Measurements from ENCODE around the gene PTPRO. TPM values are rescaled to one million over a fixed set of nuclear protein-coding genes. Genes with fewer than 3 reads are reported as not detected.

Gene PTPRO
- total and polyA plus RNA-seq, 4 donors: 0.31 to 3.3 (median 1.1) TPM

DNA sequence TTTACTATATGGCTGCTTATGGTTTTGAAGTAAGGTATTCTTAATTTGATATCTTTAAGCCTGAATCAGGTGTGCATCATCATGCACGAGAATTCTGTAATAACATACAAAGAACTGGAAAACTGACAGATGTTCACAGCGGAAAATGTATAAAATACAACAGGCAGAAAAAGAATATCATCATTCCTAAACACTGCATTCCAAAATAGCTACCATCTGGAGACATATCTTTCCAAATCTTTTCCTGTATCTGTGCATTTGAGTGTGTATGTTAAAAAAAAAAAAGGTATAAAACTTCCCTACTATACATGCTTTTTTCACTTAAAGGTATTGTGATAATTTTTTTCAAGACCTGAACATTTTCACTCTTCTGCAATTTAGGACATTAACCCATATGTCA, 13.7 kb downstream of the PTPRO start:
- Histone ChIP-seq H3K4me1 (ENCODE audit: control insufficient read depth in 4 of 4, insufficient read depth in 4 of 4, low read length in 3 of 4) (no peaks in the 10 kb centered on the region), H3K27ac (ENCODE audit: low read depth in 1 of 2, low read length in 2 of 2) (no peak overlapping the region), H3K9me3 (ENCODE audit: control insufficient read depth in 4 of 4, low read length in 3 of 4) (no peaks in the 10 kb centered on the region), H3K27me3 (ENCODE audit: control insufficient read depth in 4 of 4, insufficient read depth in 4 of 4, low read length in 3 of 4) (peaks cover 0 to 8% (median 0%) of the 10 kb centered on the region in 4 donors), H3K9ac (ENCODE audit: low read depth in 1 of 2, low read length in 2 of 2) (no peak overlapping the region), H3K4me3 (ENCODE audit: low read depth in 1 of 3, low read length in 3 of 3) (no peak overlapping the region), H3K36me3 (ENCODE audit: control insufficient read depth in 4 of 4, insufficient read depth in 3 of 4, low read depth in 1 of 4, low read length in 3 of 4) (no peaks in the 10 kb centered on the region)
- DNase-seq (ENCODE audit: low spot score): no peak
- 78% methylated on average over 2 of the region's 2 CpGs for WGBS
- TF ChIP-seq HNF4A (conservative IDR thresholded peaks at IDR 0.05) (no peak), NR2F2 (IDR thresholded peaks at IDR 0.05) (no peak), ATF3 (IDR thresholded peaks at IDR 0.05) (no peak), HNF4G (IDR thresholded peaks at IDR 0.05) (no peak), GABPA (IDR thresholded peaks at IDR 0.05 in 1 of 2, conservative IDR thresholded peaks at IDR 0.05 in 1 of 2) (no peak), RAD21 (IDR thresholded peaks at IDR 0.05) (no peak), YY1 (IDR thresholded peaks at IDR 0.05) (no peak), EGR1 (IDR thresholded peaks at IDR 0.05; ENCODE audit: low read depth in 2 of 2) (no peak), JUND (IDR thresholded peaks at IDR 0.05) (no peak), SP1 (IDR thresholded peaks at IDR 0.05) (no peak), FOXA2 (IDR thresholded peaks at IDR 0.05) (no peak), RXRA (IDR thresholded peaks at IDR 0.05) (no peak), TAF1 (conservative IDR thresholded peaks at IDR 0.05) (no peak), FOXA1 (IDR thresholded peaks at IDR 0.05) (no peak)
- TF ChIP-seq, protein P1, sequence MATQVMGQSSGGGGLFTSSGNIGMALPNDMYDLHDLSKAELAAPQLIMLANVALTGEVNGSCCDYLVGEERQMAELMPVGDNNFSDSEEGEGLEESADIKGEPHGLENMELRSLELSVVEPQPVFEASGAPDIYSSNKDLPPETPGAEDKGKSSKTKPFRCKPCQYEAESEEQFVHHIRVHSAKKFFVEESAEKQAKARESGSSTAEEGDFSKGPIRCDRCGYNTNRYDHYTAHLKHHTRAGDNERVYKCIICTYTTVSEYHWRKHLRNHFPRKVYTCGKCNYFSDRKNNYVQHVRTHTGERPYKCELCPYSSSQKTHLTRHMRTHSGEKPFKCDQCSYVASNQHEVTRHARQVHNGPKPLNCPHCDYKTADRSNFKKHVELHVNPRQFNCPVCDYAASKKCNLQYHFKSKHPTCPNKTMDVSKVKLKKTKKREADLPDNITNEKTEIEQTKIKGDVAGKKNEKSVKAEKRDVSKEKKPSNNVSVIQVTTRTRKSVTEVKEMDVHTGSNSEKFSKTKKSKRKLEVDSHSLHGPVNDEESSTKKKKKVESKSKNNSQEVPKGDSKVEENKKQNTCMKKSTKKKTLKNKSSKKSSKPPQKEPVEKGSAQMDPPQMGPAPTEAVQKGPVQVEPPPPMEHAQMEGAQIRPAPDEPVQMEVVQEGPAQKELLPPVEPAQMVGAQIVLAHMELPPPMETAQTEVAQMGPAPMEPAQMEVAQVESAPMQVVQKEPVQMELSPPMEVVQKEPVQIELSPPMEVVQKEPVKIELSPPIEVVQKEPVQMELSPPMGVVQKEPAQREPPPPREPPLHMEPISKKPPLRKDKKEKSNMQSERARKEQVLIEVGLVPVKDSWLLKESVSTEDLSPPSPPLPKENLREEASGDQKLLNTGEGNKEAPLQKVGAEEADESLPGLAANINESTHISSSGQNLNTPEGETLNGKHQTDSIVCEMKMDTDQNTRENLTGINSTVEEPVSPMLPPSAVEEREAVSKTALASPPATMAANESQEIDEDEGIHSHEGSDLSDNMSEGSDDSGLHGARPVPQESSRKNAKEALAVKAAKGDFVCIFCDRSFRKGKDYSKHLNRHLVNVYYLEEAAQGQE (IDR thresholded peaks at IDR 0.05): no peak
- TF ChIP-seq, protein P2, sequence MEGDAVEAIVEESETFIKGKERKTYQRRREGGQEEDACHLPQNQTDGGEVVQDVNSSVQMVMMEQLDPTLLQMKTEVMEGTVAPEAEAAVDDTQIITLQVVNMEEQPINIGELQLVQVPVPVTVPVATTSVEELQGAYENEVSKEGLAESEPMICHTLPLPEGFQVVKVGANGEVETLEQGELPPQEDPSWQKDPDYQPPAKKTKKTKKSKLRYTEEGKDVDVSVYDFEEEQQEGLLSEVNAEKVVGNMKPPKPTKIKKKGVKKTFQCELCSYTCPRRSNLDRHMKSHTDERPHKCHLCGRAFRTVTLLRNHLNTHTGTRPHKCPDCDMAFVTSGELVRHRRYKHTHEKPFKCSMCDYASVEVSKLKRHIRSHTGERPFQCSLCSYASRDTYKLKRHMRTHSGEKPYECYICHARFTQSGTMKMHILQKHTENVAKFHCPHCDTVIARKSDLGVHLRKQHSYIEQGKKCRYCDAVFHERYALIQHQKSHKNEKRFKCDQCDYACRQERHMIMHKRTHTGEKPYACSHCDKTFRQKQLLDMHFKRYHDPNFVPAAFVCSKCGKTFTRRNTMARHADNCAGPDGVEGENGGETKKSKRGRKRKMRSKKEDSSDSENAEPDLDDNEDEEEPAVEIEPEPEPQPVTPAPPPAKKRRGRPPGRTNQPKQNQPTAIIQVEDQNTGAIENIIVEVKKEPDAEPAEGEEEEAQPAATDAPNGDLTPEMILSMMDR (IDR thresholded peaks at IDR 0.05; ENCODE audit: low read depth, low read length, missing input control): no peak
- TF ChIP-seq, protein P3, sequence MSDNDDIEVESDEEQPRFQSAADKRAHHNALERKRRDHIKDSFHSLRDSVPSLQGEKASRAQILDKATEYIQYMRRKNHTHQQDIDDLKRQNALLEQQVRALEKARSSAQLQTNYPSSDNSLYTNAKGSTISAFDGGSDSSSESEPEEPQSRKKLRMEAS (IDR thresholded peaks at IDR 0.05): no peak

GRCh38 chr12:15336768-15337553, 14.7 kb downstream of the PTPRO start:
- 60% methylated on average over 9 of the region's 9 CpGs for WGBS
- no peak overlapping the region for H3K9ac ChIP-seq (ENCODE audit: low read depth in 1 of 2, low read length in 2 of 2)
- TF ChIP-seq HNF4A (conservative IDR thresholded peaks at IDR 0.05) (no peak), EGR1 (IDR thresholded peaks at IDR 0.05; ENCODE audit: low read depth in 2 of 2) (no peak), SP1 (IDR thresholded peaks at IDR 0.05) (no peak), ATF3 (IDR thresholded peaks at IDR 0.05) (no peak), RXRA (IDR thresholded peaks at IDR 0.05) (no peak), JUND (IDR thresholded peaks at IDR 0.05) (no peak), TAF1 (conservative IDR thresholded peaks at IDR 0.05) (no peak), YY1 (IDR thresholded peaks at IDR 0.05) (no peak), HNF4G (IDR thresholded peaks at IDR 0.05) (no peak), FOXA1 (IDR thresholded peaks at IDR 0.05) (no peak), RAD21 (IDR thresholded peaks at IDR 0.05) (no peak), GABPA (IDR thresholded peaks at IDR 0.05 in 1 of 2, conservative IDR thresholded peaks at IDR 0.05 in 1 of 2) (no peak)
- TF ChIP-seq, protein P2 (IDR thresholded peaks at IDR 0.05; ENCODE audit: low read depth, low read length, missing input control): no peak
- TF ChIP-seq, protein P3 (IDR thresholded peaks at IDR 0.05): no peak
- TF ChIP-seq, protein P4, sequence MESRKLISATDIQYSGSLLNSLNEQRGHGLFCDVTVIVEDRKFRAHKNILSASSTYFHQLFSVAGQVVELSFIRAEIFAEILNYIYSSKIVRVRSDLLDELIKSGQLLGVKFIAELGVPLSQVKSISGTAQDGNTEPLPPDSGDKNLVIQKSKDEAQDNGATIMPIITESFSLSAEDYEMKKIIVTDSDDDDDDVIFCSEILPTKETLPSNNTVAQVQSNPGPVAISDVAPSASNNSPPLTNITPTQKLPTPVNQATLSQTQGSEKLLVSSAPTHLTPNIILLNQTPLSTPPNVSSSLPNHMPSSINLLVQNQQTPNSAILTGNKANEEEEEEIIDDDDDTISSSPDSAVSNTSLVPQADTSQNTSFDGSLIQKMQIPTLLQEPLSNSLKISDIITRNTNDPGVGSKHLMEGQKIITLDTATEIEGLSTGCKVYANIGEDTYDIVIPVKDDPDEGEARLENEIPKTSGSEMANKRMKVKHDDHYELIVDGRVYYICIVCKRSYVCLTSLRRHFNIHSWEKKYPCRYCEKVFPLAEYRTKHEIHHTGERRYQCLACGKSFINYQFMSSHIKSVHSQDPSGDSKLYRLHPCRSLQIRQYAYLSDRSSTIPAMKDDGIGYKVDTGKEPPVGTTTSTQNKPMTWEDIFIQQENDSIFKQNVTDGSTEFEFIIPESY (IDR thresholded peaks at IDR 0.05): no peak

More at GRCh38 chr12:15336768-15337553, 14.7 kb downstream of the PTPRO start:
- H3K27me3 ChIP-seq (ENCODE audit: control insufficient read depth in 4 of 4, insufficient read depth in 4 of 4, low read length in 3 of 4): peaks cover 0 to 8% (median 0%) of the 10 kb centered on the region in 4 donors
- no peak overlapping the region for H3K4me3 ChIP-seq (ENCODE audit: low read depth in 1 of 3, low read length in 3 of 3)
- H3K27ac ChIP-seq (ENCODE audit: low read depth in 1 of 2, low read length in 2 of 2): no peak overlapping the region
- H3K9me3 ChIP-seq (ENCODE audit: control insufficient read depth in 4 of 4, low read length in 3 of 4): no peaks in the 10 kb centered on the region
- no peaks in the 10 kb centered on the region for H3K4me1 ChIP-seq (ENCODE audit: control insufficient read depth in 4 of 4, insufficient read depth in 4 of 4, low read length in 3 of 4)
- H3K36me3 ChIP-seq (ENCODE audit: control insufficient read depth in 4 of 4, insufficient read depth in 3 of 4, low read depth in 1 of 4, low read length in 3 of 4): no peaks in the 10 kb centered on the region
- no peak for DNase-seq (ENCODE audit: low spot score)

Measured in liver (tissue), 9 donors.